RPMI7951 (cell line): Measurements from ENCODE around the gene OXSR1. TPM values are rescaled to one million over a fixed set of nuclear protein-coding genes. Genes with fewer than 3 reads are reported as not detected.
"Not testable (repeated sequence)": the region's sequence is repeated elsewhere in the genome, so short reads cannot be mapped to it uniquely, and the experiment has no call there.

ENCODE experiments used
- DNase-seq: peaks from one replicate; pipeline ENCODE4 v3.0.0-alpha.2; 2012; ENCODE audit warnings: low read depth
- total RNA-seq: library from RNA; depleted of rRNA; stranded (reverse); fragments of >200 nt; shearing (Covaris generic); gene quantifications from 2 replicates; pipeline ENCODE4 v1.2.3, GENCODE V29; 2014

Gene OXSR1
- total RNA-seq, 1 experiment from 2014 or later: 58.8 TPM

DNA sequence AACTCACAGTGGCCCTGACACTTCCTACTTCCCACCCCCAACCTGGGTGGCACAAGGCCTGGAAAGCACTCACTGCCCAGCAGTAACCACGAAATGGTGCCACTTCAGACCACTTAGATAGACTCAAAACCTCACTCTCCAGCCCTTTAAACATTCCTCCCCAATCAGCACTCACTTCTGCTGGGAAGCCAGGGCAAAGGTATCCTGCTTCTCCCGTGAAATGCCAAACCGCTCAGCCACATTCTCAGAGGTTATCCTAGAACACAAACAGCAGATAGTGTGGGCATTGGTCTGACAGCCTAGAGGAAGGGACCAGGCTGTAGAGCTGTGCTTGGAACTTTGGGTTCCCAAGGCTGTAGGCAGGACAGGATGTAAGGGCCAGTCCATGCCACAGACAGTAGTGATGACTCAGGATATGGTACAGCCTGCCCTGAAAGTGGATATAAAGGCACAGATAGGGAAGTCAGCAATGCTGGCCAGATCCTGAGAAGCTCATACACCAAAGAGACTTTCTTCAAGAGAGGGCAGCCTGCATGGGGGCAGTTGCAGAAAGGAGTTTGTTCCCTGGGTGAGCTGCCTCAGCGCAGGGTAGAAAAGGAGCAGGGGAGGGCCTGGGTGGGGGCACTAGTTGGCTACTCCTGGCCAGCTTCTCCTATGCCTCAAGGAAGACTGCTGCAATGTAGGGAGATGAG lies 37.6 kb upstream of the OXSR1 start:
- no peak for DNase-seq

DNA sequence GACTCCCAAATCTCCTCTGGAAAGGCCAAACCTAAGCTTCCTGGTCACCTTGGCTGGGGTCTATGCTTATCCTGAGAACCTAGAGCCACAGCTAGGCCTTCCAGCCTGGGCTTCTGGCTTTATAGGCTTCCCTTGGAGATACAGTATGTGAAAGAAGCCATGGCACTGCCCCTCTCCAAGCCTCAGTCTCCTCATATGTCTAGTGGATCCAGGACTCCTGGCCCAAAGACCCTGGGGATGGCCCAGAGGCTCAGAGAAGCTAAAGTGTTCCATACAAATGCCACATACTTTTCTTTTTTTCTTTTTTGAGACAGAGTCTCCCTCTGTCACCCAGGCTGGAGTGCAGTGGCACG lies 37.1 kb upstream of the OXSR1 start:
- no peak for DNase-seq

DNA sequence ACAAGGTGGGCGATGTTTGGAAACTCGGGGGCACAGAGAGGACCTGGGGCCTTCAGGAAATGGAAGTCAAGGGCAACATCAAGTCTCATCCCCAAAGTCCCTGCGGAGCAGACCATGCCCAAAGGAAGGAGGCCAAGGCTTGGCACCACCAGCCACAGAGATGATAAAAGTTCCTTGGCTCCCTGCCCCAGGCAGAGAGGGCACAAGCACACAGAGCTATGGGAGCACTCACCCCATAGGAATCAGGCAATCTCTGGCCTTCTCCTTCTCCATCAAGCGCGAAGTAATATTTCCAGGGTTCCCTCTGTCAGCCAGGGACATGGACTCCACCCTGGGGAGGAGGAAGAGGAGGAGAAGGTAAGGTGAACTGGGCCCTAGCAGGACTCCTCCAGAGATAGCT lies 36.3 kb upstream of the OXSR1 start:
- no peak for DNase-seq

DNA sequence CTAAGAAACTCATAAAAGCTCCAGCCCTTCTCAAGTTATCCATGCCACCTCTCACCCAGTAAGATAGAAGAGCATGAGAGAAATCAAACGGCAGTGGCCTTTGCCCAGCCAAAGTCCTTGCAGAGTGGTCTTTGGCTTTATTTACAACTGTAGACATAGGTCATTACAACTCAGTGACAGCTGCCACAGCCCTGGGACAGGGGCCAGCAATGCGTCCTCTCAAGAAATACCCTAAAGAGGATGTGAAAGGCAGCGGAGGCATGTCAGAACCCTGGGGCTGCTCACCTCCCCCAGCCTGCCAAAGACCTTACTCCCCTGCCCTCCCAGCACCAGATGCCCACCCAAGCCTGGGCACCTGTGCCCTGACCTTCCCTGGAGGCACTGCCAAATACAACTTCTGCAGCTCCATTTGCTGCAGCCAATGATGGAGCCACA lies 34.7 kb upstream of the OXSR1 start:
- no peak for DNase-seq

DNA sequence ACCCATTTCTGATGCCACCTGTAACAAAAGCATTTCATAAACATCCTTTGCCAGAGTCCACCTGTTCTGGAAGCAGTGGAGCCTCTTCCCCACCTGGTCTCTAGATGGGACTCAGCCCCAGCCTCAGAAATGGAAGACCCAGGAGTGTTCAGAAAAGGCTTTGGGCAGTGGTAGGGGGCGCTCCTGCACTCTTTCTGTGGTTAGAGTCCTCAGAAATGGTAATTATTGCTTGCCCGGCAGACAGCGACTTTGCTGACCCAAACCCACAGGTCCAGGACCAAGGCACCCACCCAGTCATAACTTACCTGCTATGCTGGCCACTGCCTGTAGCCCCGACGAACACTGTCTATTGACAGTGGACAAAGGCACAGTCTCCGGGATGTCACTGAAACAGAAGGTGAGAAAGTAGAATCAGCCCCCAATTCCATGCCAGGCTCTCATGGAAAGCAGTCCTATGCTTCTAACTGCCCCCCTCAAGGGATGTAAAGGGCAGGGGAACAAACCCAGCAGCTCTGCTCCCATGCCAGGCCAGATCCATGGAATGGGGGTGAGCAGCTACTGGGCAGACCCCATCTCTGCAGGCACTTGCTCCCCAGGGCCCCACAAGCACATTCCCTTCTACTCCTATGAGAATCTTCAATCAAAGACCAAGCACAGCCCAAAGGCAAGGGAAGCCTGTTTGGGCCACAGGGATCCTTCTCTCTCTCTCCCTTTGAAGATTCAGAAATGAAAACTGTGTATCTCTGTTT lies 33.5 kb upstream of the OXSR1 start:
- peak; percentile 14 for DNase-seq

DNA sequence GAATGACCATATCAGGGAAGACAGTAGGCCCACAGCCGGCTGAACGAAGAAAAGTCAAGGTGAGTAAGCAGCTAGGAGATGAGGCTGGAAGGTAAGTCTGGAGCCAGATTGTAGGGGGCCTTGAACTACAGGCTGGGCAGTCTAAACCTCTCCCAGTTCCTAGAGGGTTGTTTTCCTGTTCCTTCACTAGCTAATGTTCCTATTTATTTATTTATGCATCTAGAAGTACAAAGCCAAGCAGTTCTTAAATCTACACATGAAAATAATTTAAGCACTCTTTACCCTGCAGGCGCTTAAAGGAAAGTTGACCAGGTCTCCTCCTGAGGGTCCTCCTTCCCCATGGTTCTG lies 32.2 kb upstream of the OXSR1 start:
- no peak for DNase-seq

DNA sequence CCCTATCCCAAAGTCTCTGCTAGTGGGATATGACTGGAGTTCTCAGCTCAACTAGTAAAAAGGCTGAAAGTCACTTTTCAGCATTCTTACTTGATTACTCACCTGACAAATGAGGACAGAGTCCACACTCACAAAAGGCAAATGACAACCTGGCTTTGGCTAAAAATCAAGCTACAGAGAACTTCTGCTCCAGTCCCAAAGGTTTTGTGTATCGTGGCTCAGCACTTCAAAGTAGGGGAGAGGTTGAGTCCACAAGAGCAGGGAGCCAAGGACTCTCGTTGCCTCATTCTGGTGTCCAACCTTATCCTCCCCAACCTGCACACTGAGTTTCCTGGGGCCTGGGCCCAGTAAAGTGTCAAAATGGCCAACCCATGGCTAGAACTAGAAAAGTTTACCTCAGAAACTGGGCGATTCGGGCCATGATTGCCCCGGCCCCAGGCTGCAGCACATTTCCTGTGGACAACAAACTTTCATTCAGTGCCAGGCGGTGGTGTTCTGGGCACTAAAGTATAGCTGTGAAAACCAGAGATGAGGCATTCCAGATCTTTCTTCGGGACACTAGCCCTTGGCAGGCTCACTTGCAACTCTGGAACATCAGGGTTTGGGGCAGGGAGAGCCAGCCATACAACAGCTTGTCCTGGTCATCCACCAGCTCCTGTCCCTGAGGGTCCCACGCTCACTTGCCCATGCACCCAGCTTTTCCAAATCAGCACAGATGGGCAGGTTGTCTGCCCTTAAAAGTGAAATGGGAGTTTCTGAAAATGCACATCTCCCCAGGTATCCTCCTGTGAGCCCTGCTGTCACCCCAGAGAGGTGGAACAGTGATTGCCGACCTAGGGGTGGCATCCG lies 31.6 kb upstream of the OXSR1 start:
- no peak for DNase-seq

DNA sequence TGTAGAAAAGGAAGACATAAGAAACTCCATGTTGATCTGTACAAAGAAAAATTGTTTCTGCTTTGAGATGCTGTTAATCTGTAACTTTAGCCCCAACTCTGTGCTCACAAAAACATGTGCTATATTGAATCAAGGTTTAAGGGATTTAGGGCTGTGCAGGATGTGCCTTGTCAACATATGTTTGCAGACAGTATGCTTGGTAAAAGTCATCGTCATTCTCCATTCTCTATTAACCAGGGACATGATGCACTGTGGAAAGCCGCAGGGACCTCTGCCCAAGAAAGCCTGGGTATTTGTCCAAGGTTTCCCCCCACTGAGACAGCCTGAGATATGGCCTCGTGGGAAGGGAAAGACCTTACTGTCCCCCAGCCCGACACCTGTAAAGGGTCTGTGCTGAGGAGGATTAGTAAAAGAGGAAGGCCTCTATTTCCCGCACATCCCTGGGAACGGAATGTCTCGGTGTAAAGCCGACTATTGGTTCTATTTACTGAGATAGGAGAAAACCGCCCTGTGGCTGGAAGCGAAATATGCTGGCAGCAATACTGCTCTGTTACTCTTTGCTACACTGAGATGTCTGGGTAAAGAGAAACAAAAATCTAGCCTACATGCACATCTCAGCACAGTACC lies 30.7 kb upstream of the OXSR1 start:
- DNase-seq: not testable (repeated sequence)

DNA sequence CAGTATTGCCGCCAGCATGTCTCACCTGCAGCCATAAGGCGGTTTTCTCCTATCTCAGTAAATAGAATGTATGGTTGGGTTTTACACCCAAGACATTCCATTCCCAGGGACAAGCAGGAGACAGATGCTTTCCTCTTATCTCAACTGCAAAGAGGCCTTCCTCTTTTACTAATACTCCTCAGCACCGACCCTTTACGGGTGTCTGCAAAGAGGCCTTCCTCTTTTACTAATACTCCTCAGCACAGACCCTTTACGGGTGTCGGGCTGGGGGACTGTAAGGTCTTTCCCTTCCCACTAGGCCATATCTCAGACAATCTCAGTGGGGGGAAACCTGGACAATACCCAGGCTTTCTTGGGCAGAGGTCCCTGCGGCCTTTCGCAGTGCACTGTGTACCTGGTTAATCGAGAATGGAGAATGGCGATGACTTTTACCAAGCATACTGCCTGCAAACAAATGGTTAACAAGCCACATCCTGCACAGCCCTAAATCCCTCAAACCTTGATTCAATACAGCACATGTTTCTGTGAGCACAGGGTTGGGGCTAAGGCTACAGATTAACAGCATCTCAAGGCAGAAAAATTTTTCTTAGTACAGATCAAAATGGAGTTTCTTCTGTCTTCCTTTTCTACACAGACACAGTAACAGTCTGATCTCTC lies 29.6 kb upstream of the OXSR1 start:
- DNase-seq: not testable (repeated sequence)

DNA sequence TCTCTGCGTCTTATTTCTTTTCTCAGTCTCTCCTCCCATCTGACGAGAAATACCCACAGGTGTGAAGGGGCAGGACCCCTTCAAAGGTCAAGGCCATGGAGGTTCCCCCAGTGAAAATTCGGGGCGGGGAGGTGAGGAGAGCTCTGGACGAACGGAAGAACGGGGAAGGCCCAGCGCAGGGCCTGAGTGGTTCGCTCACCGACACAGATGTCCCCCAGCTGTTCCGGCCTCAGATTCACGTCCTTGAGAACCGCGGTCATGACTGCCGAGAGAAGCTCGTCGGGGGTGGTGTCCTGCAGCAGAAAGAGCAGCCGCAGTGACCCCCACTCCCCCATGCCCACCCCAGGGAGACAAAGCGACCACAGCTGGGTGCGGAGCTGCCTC lies 29.0 kb upstream of the OXSR1 start:
- peak; percentile 59 for DNase-seq

DNA sequence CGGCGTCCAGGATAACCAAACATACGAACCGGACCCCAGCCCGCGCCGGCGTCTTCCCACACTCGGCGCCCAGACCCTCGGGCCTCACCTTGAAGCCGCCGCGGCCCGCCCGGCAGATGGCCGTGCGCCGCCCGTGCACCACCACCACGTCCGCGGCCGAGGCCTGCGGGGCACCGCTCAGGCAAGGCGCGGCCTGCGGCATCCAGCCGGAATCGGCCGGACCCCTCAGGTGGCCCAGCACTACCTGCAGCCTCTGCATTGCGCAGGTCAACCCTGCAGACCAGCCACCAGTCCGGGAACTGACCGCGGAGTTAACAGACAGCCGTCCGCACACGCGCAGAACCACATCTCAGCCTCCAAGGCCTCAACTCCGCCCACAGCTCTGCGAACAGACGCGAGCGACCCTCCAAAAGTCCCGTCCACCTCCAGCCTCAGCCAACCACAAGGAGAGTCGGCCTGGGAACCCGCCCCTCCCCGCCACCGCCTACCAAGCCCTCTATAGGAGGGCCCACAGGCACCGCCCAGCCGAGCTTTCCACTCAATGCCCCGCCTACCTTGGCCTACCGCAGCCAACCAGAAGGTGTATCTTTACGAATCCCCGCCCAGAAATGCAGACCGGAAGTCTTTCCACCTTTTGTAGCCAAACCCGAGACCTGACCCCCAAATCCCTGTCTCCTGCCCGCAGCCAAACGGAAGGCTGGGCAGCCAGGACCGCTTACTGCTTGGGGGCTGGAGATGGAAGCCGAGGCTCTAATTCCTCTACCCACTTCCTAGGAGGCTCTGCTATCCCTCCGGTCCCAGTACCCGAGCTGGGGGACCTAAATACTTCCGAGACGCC lies 28.3 kb upstream of the OXSR1 start, which contains the start of gene ACAA1:
Gene ACAA1 (minus strand): TSS at position 351 of the 838 bp plus-strand sequence. CDS start 92 bp downstream, at position 259.
- DNase-seq: peak; percentile 99

DNA sequence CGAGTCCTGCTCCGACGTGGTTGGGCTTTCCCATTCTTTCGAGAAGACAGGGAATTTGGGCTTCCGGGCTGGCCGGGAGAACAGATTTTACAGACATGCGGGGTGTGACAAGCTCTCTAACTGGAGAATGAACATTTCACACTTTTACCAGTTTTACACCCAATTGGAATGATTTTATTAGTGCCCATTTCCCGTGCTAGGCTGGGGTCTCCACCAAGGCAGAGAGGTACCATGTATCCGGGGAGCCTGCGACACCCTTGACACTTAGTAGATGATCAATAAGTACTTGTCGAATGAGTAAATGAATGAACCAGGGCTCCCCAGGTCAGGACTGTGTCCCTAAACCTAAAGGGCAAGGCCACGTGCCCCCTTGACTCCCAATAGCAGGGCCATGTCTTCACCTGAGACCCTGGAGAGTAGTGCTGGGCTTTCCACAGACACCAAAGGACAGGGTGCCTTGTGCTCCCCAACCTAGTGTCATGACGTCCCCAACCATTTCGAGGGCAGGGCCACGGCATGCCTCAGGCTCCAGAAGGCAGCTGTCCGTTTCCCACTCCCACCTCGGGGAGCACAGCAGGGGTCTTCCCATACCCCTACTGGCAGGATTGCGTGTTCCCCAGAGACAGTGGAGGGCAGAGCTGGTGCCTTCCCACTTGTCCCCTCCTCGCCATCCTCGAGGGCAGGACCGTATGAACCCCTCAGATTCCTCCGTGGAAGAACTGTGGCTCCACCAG lies 27.6 kb upstream of the OXSR1 start:
- DNase-seq: no peak

DNA sequence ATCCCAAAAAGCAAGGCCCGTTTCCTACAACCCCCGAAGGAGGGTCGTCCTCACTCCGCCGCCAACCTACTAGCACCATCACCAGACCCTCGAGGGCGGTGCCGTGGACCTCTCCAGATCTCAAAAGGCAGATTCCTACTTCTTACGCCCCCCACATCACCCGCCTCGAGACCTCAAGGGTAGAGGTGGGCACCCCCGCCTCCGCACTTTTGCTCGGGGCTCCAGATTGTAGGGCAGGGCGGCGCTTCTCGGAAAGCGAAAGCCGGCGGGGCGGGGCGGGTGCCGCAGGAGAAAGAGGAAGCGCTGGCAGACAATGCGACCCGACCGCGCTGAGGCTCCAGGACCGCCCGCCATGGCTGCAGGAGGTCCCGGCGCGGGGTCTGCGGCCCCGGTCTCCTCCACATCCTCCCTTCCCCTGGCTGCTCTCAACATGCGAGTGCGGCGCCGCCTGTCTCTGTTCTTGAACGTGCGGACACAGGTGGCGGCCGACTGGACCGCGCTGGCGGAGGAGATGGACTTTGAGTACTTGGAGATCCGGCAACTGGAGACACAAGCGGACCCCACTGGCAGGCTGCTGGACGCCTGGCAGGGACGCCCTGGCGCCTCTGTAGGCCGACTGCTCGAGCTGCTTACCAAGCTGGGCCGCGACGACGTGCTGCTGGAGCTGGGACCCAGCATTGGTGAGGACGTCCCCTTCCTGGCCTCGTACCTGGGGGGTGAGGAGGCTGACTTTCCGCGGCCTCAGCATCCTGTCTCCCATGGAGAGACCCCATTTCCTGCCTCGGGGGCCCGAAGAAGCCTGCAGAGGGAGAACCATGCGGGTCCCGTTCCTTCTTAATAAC lies 26.8 kb upstream of the OXSR1 start, which contains the start of gene MYD88:
Gene MYD88 (plus strand): TSS at position 313 of the 842 bp plus-strand sequence. CDS start 40 bp downstream, at position 353.
- DNase-seq: peak; percentile 70

DNA sequence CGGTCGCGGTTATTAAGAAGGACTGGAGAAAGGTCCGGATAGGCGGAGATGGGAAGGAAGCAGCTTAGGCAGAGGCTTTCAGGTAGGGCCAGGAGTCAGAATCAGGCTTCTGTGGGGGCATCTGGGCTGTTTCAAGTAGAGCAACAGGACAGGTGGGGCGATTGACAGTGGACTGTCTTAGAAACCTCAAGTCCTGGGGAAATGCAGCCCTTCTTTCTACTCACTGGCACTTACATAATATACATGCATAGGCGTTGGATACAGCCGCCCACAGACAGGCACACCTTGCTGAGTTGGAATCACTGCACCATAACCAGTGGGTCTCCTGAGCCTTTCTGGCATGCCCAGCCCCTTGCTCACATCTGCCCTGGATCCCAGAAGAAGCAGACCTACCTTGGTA lies 26.1 kb upstream of the OXSR1 start:
- no peak for DNase-seq

DNA sequence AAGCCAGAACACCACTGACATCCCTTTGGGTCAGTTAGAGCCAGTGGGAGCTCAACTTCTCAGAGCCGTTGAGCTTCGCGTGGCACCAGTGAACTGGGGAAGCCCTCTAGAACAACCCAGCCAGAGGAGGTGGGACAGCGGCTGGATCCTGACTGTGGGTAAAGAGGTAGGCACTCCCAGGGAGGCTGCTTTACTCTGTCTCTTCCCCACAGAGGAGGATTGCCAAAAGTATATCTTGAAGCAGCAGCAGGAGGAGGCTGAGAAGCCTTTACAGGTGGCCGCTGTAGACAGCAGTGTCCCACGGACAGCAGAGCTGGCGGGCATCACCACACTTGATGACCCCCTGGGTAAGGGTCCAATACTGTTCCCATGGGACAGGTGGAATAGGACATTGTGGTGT lies 25.7 kb upstream of the OXSR1 start:
- no peak for DNase-seq

DNA sequence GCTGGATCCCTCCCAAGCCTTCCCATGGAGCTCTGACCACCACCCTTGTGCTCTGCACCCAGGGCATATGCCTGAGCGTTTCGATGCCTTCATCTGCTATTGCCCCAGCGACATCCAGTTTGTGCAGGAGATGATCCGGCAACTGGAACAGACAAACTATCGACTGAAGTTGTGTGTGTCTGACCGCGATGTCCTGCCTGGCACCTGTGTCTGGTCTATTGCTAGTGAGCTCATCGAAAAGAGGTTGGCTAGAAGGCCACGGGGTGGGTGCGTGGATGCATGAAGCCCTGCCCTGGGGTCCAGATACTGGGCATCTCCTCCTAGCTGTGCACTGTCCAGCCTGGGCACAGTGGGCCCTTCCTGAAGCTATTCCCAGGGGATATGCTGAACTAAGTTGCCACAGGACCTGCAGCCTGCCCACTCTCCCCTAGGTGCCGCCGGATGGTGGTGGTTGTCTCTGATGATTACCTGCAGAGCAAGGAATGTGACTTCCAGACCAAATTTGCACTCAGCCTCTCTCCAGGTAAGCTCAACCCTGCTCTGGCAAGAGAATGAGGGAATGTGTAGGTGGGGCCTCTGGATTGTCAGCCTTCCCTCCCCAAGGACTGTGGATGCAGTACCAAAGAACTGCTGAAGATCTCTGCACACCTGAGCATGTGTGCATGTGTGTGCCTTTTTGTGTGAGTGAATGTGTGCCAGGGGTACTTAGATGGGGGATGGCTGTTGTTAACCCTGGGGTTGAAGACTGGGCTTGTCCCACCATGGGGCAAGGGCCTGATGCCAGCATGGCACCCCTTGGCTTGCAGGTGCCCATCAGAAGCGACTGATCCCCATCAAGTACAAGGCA lies 24.8 kb upstream of the OXSR1 start:
- DNase-seq: no peak

DNA sequence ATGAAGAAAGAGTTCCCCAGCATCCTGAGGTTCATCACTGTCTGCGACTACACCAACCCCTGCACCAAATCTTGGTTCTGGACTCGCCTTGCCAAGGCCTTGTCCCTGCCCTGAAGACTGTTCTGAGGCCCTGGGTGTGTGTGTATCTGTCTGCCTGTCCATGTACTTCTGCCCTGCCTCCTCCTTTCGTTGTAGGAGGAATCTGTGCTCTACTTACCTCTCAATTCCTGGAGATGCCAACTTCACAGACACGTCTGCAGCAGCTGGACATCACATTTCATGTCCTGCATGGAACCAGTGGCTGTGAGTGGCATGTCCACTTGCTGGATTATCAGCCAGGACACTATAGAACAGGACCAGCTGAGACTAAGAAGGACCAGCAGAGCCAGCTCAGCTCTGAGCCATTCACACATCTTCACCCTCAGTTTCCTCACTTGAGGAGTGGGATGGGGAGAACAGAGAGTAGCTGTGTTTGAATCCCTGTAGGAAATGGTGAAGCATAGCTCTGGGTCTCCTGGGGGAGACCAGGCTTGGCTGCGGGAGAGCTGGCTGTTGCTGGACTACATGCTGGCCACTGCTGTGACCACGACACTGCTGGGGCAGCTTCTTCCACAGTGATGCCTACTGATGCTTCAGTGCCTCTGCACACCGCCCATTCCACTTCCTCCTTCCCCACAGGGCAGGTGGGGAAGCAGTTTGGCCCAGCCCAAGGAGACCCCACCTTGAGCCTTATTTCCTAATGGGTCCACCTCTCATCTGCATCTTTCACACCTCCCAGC lies 24.0 kb upstream of the OXSR1 start:
- no peak for DNase-seq
